Kidney (tissue), 14 donors: ENCODE results near the gene PLEKHM2. TPM values are rescaled to one million over a fixed set of nuclear protein-coding genes. Genes with fewer than 3 reads are reported as not detected.

Experiments used
- DNase-seq, 5 donors: peaks; one replicate each; pipeline ENCODE4 v3.0.0-alpha.2; 2013 to 2020
- FAIRE-seq: peaks from 2 replicates; lab custom pipeline; 2012; peaks lifted over from hg19 to GRCh38; lab: Jason Lieb, UNC
- H3K27ac ChIP-seq, 2 donors: one replicate each; pipeline ENCODE4 v1.7.0; 2013; ENCODE audit warnings: low read depth in 2 of 2, low read length in 2 of 2, inconsistent platforms in 1 of 2
- H3K27me3 ChIP-seq: one replicate; pipeline ENCODE4 v1.7.1; 2013; ENCODE audit warnings: low read length, inconsistent platforms; ENCODE audit not compliant: control insufficient read depth, insufficient read depth
- H3K36me3 ChIP-seq, 3 donors: one replicate each; pipeline versions ENCODE4 v1.7.0 to v1.7.1; 2013; ENCODE audit warnings: low read length in 3 of 3, control low read depth in 1 of 3, inconsistent platforms in 1 of 3; ENCODE audit not compliant: insufficient read depth in 3 of 3, control insufficient read depth in 2 of 3
- H3K4me1 ChIP-seq, 3 donors: one replicate each; pipeline versions ENCODE4 v1.7.0 to v1.7.1; 2013; ENCODE audit warnings: low read length in 3 of 3, inconsistent platforms in 1 of 3, low read depth in 1 of 3; ENCODE audit not compliant: control insufficient read depth in 2 of 3, insufficient read depth in 2 of 3
- H3K4me3 ChIP-seq, 3 donors: one replicate each; pipeline versions ENCODE4 v1.7.0 to v1.8.1; 2013; ENCODE audit warnings: low read length in 3 of 3, control low read depth in 1 of 3, inconsistent platforms in 1 of 3
- H3K9ac ChIP-seq, 3 donors: one replicate each; pipeline versions ENCODE4 v1.7.0 to v1.7.1; 2013; ENCODE audit warnings: low read length in 3 of 3, control low read depth in 1 of 3, inconsistent platforms in 1 of 3
- H3K9me3 ChIP-seq, 3 donors: one replicate each; pipeline versions ENCODE4 v1.7.0 to v1.7.1; 2013; ENCODE audit warnings: low read length in 3 of 3, control low read depth in 1 of 3, inconsistent platforms in 1 of 3; ENCODE audit not compliant: control insufficient read depth in 2 of 3, insufficient read depth in 1 of 3
- CTCF ChIP-seq: IDR thresholded peaks from 3 replicates; pipeline ENCODE4 v1.5.1; 2012; ENCODE audit warnings: mild to moderate bottlenecking, moderate library complexity, borderline replicate concordance; ENCODE audit not compliant: insufficient read depth; ENCODE audit errors: extremely low read depth
- intact Hi-C: fragments of 100-400 bp; cut with DNase I; formaldehyde crosslinking; loops from one replicate; pipeline ENCODE4 v1.11.1; 2022
- polyA plus RNA-seq: library from polyadenylated mRNA; stranded (reverse); fragments of 350-450 nt; fragmentation: Illumina TruSeq; extraction: RNeasy Lipid Tissue Mini Kit (QIAGEN cat#74804); gene quantifications from one replicate; pipeline ENCODE4 v1.2.3, GENCODE V29; 2014; ENCODE audit warnings: low read depth, low replicate concordance; ENCODE audit not compliant: insufficient read depth
- total RNA-seq: library from RNA; stranded (reverse); fragmentation: NEBNext Ultra II Directional; extraction: Animal tissue kit (Norgen Biotek cat#: 25700); gene quantifications from one replicate; pipeline ENCODE4 v1.2.1, GENCODE V29; 2021
- donor health status: control.
- donor health status: control.
- donor health status: control.
- donor health status: control.
- donor health status: control.
- donor health status: DM: yes; HTN: yes; CAD: no.
- donor health status: Normal renal cell carcinoma (clear cell type).

The PLEKHM2 gene
- total and polyA plus RNA-seq, 2 donors from 2014 or later = 21.7 to 65.7 TPM

DNA sequence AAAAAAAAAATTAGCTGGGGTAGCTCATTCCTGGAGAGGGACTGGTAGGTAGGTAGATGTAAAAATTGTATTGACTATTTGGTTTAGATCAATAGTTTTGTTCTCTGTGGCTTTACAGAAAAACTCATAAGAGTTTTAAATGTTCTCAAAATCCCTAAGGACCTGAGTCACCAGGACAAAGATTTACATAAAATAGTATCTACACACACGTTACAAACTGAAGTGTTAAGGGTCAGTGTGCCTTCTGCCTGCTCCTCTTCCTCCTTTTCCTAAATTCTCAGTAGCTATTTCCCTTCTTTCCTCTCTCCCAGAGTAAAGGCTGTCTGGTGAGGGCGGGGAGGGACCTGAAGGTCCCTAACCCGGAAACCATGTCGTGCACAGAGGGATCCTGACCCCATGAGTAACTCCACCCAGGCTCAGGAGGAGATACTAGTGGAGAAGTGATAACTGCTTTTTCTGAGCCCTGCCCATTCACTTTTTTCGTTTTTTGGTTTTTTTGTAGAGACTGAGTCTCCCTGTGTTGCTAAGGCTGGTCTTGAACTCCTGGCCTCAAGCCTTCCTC, 8.1 kb downstream of the PLEKHM2 start:
- intact Hi-C loops = no loop called here
- Histone ChIP-seq H3K9me3 (no peaks in the 10 kb centered on the region), H3K27ac (no peak overlapping the region), H3K4me3 (no peak overlapping the region), H3K27me3 (no peaks in the 10 kb centered on the region), H3K36me3 (no peaks in the 10 kb centered on the region), H3K4me1 (peaks cover 0 to 9% (median 0%) of the 10 kb centered on the region in 3 donors), H3K9ac (no peak overlapping the region)
- TF ChIP-seq CTCF = no peak
- DNase-seq (no peak), FAIRE-seq (no peak)

GRCh38 chr1:15693371-15693770, 9.3 kb downstream of the PLEKHM2 start:
- DNase-seq (no peak), FAIRE-seq (no peak)
- intact Hi-C loops = no loop called here
- Histone ChIP-seq H3K9me3 (no peaks in the 10 kb centered on the region), H3K9ac (no peak overlapping the region), H3K4me3 (no peak overlapping the region), H3K27ac (no peak overlapping the region), H3K4me1 (peaks cover 0 to 10% (median 0%) of the 10 kb centered on the region in 3 donors), H3K36me3 (no peaks in the 10 kb centered on the region), H3K27me3 (no peaks in the 10 kb centered on the region)
- no peak for TF ChIP-seq CTCF

DNA sequence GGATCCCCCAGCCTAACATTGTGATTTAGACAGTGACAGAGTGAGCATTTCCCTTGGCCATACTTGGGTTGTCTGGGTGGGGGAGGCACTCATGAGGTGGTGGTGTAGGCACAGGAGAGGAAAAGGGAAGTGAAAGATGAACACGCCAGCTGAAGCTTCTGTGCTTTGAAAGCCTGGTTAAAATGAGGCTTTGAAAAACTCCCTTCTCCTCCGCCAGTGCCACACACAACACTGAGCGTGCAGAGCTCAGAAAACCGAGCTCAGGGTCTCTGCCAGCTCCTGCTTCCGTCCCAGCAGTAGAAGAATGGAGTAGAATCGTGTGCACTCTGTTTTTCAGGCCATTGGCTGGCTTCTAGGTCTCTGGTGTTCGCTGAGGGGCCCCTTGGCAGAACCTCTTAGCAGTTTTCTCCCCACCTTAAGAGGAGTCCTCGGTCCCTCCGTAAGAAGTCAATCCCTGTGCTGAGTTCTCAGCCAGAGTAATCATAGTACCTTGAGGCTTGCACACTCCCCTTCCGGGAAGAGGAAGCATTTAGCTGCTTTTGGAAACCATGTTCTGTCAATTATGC, 12.9 kb downstream of the PLEKHM2 start:
- Histone ChIP-seq H3K9ac (no peak overlapping the region), H3K4me1 (peaks cover 0 to 7% (median 0%) of the 10 kb centered on the region in 3 donors), H3K9me3 (no peaks in the 10 kb centered on the region), H3K27me3 (no peaks in the 10 kb centered on the region), H3K4me3 (no peak overlapping the region), H3K27ac (no peak overlapping the region), H3K36me3 (no peaks in the 10 kb centered on the region)
- FAIRE-seq (no peak), DNase-seq (no peak)
- no peak for TF ChIP-seq CTCF
- intact Hi-C loops = no loop called here
